ENCODE measurements around the gene GLB1L.

GRCh38 chr2:219215871-219216534 is 29.2 kb downstream of the GLB1L start:
- TF ChIP-seq POLR2AphosphoS5 (IDR thresholded peaks at IDR 0.05; ENCODE audit: borderline replicate concordance, low read depth, low read length) (no peak), EZH2 (IDR thresholded peaks at IDR 0.05) (no peak)
